ENCODE results near the gene EMC10. TPM values are rescaled to one million over a fixed set of nuclear protein-coding genes. Genes with fewer than 3 reads are reported as not detected.

EMC10 gene
- total RNA-seq, 2 donors from 2014 or later: 60.3 to 68.0 TPM

DNA sequence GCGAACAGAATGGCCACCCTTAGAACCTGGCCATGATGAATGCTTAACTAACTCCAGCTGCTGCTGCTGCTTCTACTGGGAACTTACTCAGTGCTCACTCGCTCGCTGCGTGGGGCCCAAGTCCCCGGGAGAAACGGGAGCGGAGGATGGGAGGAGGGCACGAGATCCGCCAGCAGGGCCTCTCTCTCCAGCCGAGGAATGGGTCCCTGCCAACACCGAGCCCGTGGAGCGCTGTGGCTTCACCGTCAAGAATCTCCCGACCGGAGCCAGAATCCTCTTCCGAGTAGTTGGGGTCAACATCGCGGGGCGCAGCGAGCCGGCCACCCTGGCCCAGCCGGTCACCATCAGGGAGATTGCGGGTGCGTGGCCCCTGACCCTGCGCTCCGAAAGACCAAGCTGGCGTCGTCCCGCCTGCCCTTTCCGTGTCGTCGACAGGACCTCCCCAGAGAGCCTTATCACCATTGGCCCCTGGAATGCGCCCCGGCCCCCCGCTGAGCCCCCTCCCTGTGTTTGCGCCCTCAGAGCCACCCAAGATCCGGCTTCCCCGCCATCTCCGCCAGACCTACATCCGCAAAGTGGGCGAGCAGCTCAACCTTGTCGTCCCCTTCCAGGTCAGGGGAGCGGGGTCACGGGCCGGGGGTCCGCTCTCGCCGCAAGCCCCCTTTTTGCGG, 17.8 kb upstream of the EMC10 start:
- ATAC-seq (no peak), DNase-seq (no peak)
- intact Hi-C loops (cut with DNase I): no loop called here
- Histone ChIP-seq H3K4me3 (no peak overlapping the region), H3K9me3 (no peaks in the 10 kb centered on the region), H3K36me3 (replicated peaks in 1 of 2; ENCODE audit: insufficient read depth in 1 of 2, low read depth in 2 of 2) (no peaks in the 10 kb centered on the region), H3K27me3 (peaks cover 0 to 11% of the 10 kb centered on the region in 2 donors), H3K27ac (no peak overlapping the region), H3K4me1 (no peaks in the 10 kb centered on the region)
- WGBS, 2 donors: 34 to 41% methylated on average over 13 to 45 of the region's 50 CpGs
- TF ChIP-seq POLR2A (IDR thresholded peaks at IDR 0.05): no peak
- TF ChIP-seq, protein P1, sequence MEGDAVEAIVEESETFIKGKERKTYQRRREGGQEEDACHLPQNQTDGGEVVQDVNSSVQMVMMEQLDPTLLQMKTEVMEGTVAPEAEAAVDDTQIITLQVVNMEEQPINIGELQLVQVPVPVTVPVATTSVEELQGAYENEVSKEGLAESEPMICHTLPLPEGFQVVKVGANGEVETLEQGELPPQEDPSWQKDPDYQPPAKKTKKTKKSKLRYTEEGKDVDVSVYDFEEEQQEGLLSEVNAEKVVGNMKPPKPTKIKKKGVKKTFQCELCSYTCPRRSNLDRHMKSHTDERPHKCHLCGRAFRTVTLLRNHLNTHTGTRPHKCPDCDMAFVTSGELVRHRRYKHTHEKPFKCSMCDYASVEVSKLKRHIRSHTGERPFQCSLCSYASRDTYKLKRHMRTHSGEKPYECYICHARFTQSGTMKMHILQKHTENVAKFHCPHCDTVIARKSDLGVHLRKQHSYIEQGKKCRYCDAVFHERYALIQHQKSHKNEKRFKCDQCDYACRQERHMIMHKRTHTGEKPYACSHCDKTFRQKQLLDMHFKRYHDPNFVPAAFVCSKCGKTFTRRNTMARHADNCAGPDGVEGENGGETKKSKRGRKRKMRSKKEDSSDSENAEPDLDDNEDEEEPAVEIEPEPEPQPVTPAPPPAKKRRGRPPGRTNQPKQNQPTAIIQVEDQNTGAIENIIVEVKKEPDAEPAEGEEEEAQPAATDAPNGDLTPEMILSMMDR (IDR thresholded peaks at IDR 0.05): no peak

DNA sequence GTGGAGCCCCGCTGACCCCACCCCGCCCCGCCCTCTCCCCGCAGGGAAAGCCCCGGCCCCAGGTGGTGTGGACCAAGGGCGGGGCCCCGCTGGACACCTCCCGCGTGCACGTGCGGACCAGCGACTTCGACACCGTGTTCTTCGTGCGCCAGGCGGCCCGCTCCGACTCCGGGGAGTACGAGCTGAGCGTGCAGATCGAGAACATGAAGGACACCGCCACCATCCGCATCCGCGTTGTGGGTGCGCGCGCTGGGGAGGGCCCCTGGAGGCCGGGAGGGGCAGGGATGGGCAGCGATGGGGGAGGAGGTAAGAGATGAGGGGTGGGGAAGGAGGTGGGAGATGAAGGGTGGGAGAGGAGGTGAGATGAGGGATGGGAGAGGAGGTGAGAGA, 17.2 kb upstream of the EMC10 start:
- ATAC-seq: no peak
- 56% methylated on average over 17 of the region's 32 CpGs; no CpG with 5 or more reads in 1 of the 2 donors for WGBS, 2 donors
- no peaks in the 10 kb centered on the region for H3K36me3 ChIP-seq (replicated peaks in 1 of 2; ENCODE audit: insufficient read depth in 1 of 2, low read depth in 2 of 2)
- no peak overlapping the region for H3K27ac ChIP-seq
- no peak for DNase-seq
- H3K27me3 ChIP-seq: peaks cover 0 to 11% of the 10 kb centered on the region in 2 donors
- no peaks in the 10 kb centered on the region for H3K9me3 ChIP-seq
- intact Hi-C loops (cut with DNase I): no loop called here
- no peaks in the 10 kb centered on the region for H3K4me1 ChIP-seq
- no peak overlapping the region for H3K4me3 ChIP-seq
- TF ChIP-seq POLR2A (IDR thresholded peaks at IDR 0.05): no peak
- TF ChIP-seq, protein P1 (IDR thresholded peaks at IDR 0.05): no peak

DNA sequence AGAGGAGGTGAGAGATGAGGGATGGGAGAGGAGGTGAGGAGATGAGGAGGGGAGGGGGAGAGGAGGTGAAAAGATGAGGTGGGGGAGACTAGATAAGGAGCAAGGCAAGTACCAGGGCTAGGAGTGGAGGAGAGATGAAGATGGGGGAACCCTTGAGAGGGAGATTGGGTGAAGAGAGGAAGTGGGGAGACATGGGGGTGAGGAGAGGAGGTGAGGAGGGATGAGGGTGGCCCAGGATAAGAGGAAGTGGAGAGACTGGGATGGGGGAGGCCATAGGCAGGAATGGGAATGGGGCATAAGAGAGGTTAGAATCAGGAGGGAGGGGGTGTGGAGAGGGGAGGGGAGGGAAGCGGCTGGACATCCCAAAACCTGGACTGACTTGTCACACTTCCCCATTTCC, 16.7 kb upstream of the EMC10 start:
- no peaks in the 10 kb centered on the region for H3K4me1 ChIP-seq
- 33 to 84% methylated on average over 1 of the region's 1 CpG for WGBS, 2 donors
- ATAC-seq (no peak), DNase-seq (no peak)
- H3K36me3 ChIP-seq (replicated peaks in 1 of 2; ENCODE audit: insufficient read depth in 1 of 2, low read depth in 2 of 2): no peaks in the 10 kb centered on the region
- no peak overlapping the region for H3K4me3 ChIP-seq
- H3K9me3 ChIP-seq: no peaks in the 10 kb centered on the region
- intact Hi-C loops (cut with DNase I): loop anchor here (5.0 kb wide), 1 partner anchor 87 kb away; no protein-coding TSS in a partner anchor
- TF ChIP-seq POLR2A (IDR thresholded peaks at IDR 0.05): no peak
- TF ChIP-seq, protein P1 (IDR thresholded peaks at IDR 0.05): no peak
- H3K27ac ChIP-seq: no peak overlapping the region
- H3K27me3 ChIP-seq: peaks cover 0 to 11% of the 10 kb centered on the region in 2 donors

DNA sequence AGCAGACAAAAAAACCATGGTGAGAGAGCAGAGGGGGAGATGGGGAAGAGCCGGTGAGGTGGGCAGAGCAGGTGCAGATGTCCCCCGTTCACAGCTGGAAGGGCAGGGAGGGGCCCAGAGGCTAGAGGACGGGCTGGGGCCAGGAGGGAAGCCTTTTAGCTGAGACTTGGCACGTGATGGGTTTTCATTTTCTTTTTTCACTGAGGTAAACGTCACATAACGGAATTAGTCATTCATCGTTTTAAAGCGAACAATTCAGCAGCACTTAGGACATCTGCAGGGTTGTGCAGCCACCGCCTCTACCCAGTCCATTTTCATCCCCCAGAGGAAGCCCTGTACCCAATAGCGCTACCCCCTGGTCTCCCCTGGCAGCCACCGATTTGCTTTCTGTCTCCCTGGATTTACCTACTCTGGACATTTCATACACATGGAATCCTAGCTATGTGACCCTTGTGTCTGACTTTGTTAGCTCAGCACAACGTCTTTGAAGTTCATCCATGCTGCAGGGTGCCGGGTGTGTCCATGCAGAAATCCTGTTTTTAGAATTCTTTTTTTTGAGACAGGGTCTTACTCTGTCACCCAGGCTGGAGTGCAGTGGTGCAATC, 16.0 kb upstream of the EMC10 start:
- 24 to 33% methylated on average over 13 of the region's 13 CpGs for WGBS, 2 donors
- Histone ChIP-seq H3K27me3 (peaks cover 0 to 11% of the 10 kb centered on the region in 2 donors), H3K36me3 (replicated peaks in 1 of 2; ENCODE audit: insufficient read depth in 1 of 2, low read depth in 2 of 2) (no peaks in the 10 kb centered on the region), H3K4me3 (no peak overlapping the region), H3K27ac (no peak overlapping the region), H3K4me1 (no peaks in the 10 kb centered on the region), H3K9me3 (no peaks in the 10 kb centered on the region)
- intact Hi-C loops (cut with DNase I): loop anchor here (5.0 kb wide), 1 partner anchor 88 kb away; no protein-coding TSS in a partner anchor
- no peak for DNase-seq
- no peak for ATAC-seq
- TF ChIP-seq, protein P1 (IDR thresholded peaks at IDR 0.05): no peak
- TF ChIP-seq POLR2A (IDR thresholded peaks at IDR 0.05): no peak
